WTC11 (cell line): Measurements from ENCODE around the gene LSM4. TPM values are rescaled to one million over a fixed set of nuclear protein-coding genes. Genes with fewer than 3 reads are reported as not detected.

Experiments used
- ATAC-seq: fragments of 200-7000 bp; cut with Tn5 transposase; 2 replicates; pipeline ENCODE4 v1.10.0; 2021; ENCODE audit warnings: mild to moderate bottlenecking, moderate library complexity
- CTCF ChIA-PET: fragments of 300-600 bp; sonication (Branson Sonifier 250); formaldehyde crosslinking; loops from one replicate; lab custom pipeline; 2021; ENCODE audit warnings: antibody characterized with exemption; lab: Charles Lee
- POLR2A ChIA-PET: fragments of 350-600 bp; sonication (Branson Sonifier 250); formaldehyde crosslinking; loops from one replicate; lab custom pipeline; 2021; ENCODE audit warnings: antibody characterized with exemption; lab: Charles Lee
- DNase-seq: peaks from one replicate; pipeline ENCODE4 v3.0.0; 2021; ENCODE audit warnings: low spot score
- H3K27ac Mint-ChIP-seq: 2 replicates; pipeline ENCODE4 v1.8.0; 2021; ENCODE audit warnings: mixed read lengths
- H3K27me3 Mint-ChIP-seq: 2 replicates; pipeline ENCODE4 v1.8.0; 2021; ENCODE audit warnings: low read depth, mild to moderate bottlenecking, moderate library complexity, mixed read lengths
- H3K36me3 Mint-ChIP-seq: 2 replicates; pipeline ENCODE4 v1.8.0; 2021; ENCODE audit warnings: mixed read lengths
- H3K4me1 Mint-ChIP-seq: 2 replicates; pipeline ENCODE4 v1.8.0; 2022; ENCODE audit warnings: mixed read lengths
- H3K4me3 Mint-ChIP-seq: 2 replicates; pipeline ENCODE4 v1.8.0; 2021; ENCODE audit warnings: mild to moderate bottlenecking, moderate library complexity, mixed read lengths
- H3K9me3 Mint-ChIP-seq: 2 replicates; pipeline ENCODE4 v1.8.0; 2021; ENCODE audit warnings: mixed read lengths
- ARID4B ChIP-seq: sonication (generic); formaldehyde crosslinking; IDR thresholded peaks from 2 replicates; pipeline ENCODE4 v1.8.0; 2023; ENCODE audit warnings: missing genetic modification reagents, mild to moderate bottlenecking, borderline replicate concordance
- HMGA2 ChIP-seq: fragments of 250-450 bp; sonication (Bioruptor Pico); IDR thresholded peaks from 2 replicates; pipeline ENCODE4 v1.4.0; 2021; ENCODE audit warnings: mild to moderate bottlenecking, moderate library complexity
- IRF1 ChIP-seq: sonication (generic); formaldehyde crosslinking; IDR thresholded peaks from 2 replicates; pipeline ENCODE4 v1.8.0; 2023; ENCODE audit warnings: missing genetic modification reagents
- JUN ChIP-seq: sonication (generic); formaldehyde crosslinking; IDR thresholded peaks from 2 replicates; pipeline ENCODE4 v1.8.0; 2023; ENCODE audit warnings: mild to moderate bottlenecking, missing genetic modification reagents
- PRDM15 ChIP-seq: sonication (generic); formaldehyde crosslinking; IDR thresholded peaks from 2 replicates; pipeline ENCODE4 v1.8.0; 2022; ENCODE audit warnings: missing genetic modification reagents
- USF1 ChIP-seq: sonication (generic); formaldehyde crosslinking; IDR thresholded peaks from 2 replicates; pipeline ENCODE4 v1.8.0; 2022; ENCODE audit warnings: mild to moderate bottlenecking, missing genetic modification reagents
- ZBTB43 ChIP-seq: sonication (generic); formaldehyde crosslinking; IDR thresholded peaks from 2 replicates; pipeline ENCODE4 v1.8.1; 2023; ENCODE audit warnings: mild to moderate bottlenecking, missing genetic modification reagents
- ZMAT4 ChIP-seq: fragments of 250-450 bp; sonication (Bioruptor Pico); IDR thresholded peaks from 2 replicates; pipeline ENCODE4 v1.9.0; 2021; ENCODE audit warnings: mild to moderate bottlenecking
- ZNF671 ChIP-seq: fragments of 250-450 bp; sonication (Bioruptor Pico); IDR thresholded peaks from 2 replicates; pipeline ENCODE4 v1.8.0; 2021; ENCODE audit warnings: mild to moderate bottlenecking
- total RNA-seq: library from RNA; stranded (reverse); gene quantifications from 3 replicates; pipeline ENCODE4 v1.2.3, GENCODE V29; 2021

The LSM4 gene
- total RNA-seq, 1 experiment from 2014 or later: 373 TPM

GRCh38 chr19:18361646-18362045, 38.8 kb upstream of the LSM4 start:
- CTCF ChIA-PET: interaction anchor here (1.8 to 12.4 kb wide), 2 partner anchors 26 to 33 kb away, joined by 7 to 91 read pairs; partner anchors contain the start of gene GDF15
- H3K36me3 Mint-ChIP-seq: peaks cover 52% of the 10 kb centered on the region

More at GRCh38 chr19:18361646-18362045, 38.8 kb upstream of the LSM4 start:
- H3K4me1 Mint-ChIP-seq: peaks cover 27% of the 10 kb centered on the region
- POLR2A ChIA-PET: no interaction called here
- no peak for TF ChIP-seq HMGA2
- TF ChIP-seq ZBTB43 (CRISPR knock-in tag): no peak
- TF ChIP-seq IRF1: no peak
- no peak for TF ChIP-seq ARID4B
- TF ChIP-seq USF1: no peak
- no peak for TF ChIP-seq PRDM15 (CRISPR knock-in tag)
- TF ChIP-seq ZNF671 (CRISPR knock-in tag): no peak
- no peak for TF ChIP-seq JUN (CRISPR knock-in tag)
- TF ChIP-seq ZMAT4 (CRISPR knock-in tag): no peak
- no peak for DNase-seq
- no peak overlapping the region for H3K4me3 Mint-ChIP-seq
- peak overlapping the region; percentile 79 for H3K27ac Mint-ChIP-seq
- no peaks in the 10 kb centered on the region for H3K9me3 Mint-ChIP-seq
- ATAC-seq: no peak
- no peaks in the 10 kb centered on the region for H3K27me3 Mint-ChIP-seq
